Stimulated activated CD4-positive, alpha-beta T cell treated with anti-CD3 and anti-CD28 coated beads, Interleukin-1b, Interleukin-23, amount 100 ng/mL, for 48 hours (primary cell): ENCODE results near the gene KRTAP5-10.
A peak's percentile ranks its signal among the peaks of the same experiment; 100 is the strongest.
"Not testable (repeated sequence)": the region's sequence is repeated elsewhere in the genome, so short reads cannot be mapped to it uniquely, and the experiment has no call there.

Experiments used
- DNase-seq: peaks from one replicate; pipeline ENCODE4 v3.0.0-alpha.2; 2020

KRTAP5-10 gene

GRCh38 chr11:71574418-71574817 is 9.1 kb downstream of the KRTAP5-10 start:
- DNase-seq = no peak

- no peak for DNase-seq
These were observed 10.5 kb downstream of the KRTAP5-10 start for GRCh38 chr11:71575723-71576424.

- DNase-seq = not testable (repeated sequence)
These were observed 11.5 kb downstream of the KRTAP5-10 start for GRCh38 chr11:71576688-71577465.

- DNase-seq = no peak
These were observed 12.2 kb downstream of the KRTAP5-10 start for GRCh38 chr11:71577469-71578004.

GRCh38 chr11:71579513-71579912 is 14.2 kb downstream of the KRTAP5-10 start:
- DNase-seq = not testable (repeated sequence)

- peak; percentile 17 for DNase-seq
These were observed 15.0 kb downstream of the KRTAP5-10 start for GRCh38 chr11:71580057-71581003.

- DNase-seq = no peak
These were observed 16.5 kb downstream of the KRTAP5-10 start for GRCh38 chr11:71581826-71582225.

GRCh38 chr11:71582309-71582895 is 17.0 kb downstream of the KRTAP5-10 start, which contains the start of gene KRTAP5-11:
KRTAP5-11 (minus strand) TSS chr11:71582875; CDS start chr11:71582837, 38 bp downstream.
- no peak for DNase-seq

GRCh38 chr11:71582969-71583368 is 17.6 kb downstream of the KRTAP5-10 start:
- DNase-seq = not testable (repeated sequence)

- not testable (repeated sequence) for DNase-seq
These were observed 20.3 kb downstream of the KRTAP5-10 start for GRCh38 chr11:71585673-71586072.

GRCh38 chr11:71588314-71588713 is 23.0 kb downstream of the KRTAP5-10 start:
- DNase-seq = not testable (repeated sequence)

GRCh38 chr11:71588822-71589545 is 23.6 kb downstream of the KRTAP5-10 start:
- DNase-seq = peak; percentile 76

GRCh38 chr11:71589546-71589920 is 24.2 kb downstream of the KRTAP5-10 start:
- not testable (repeated sequence) for DNase-seq

- DNase-seq = not testable (repeated sequence)
These were observed 37.9 kb downstream of the KRTAP5-10 start for GRCh38 chr11:71603221-71603620.

GRCh38 chr11:71604798-71605488 is 39.6 kb downstream of the KRTAP5-10 start:
- peak; percentile 39 for DNase-seq

GRCh38 chr11:71606853-71607519 is 41.6 kb downstream of the KRTAP5-10 start:
- DNase-seq = not testable (repeated sequence)

- DNase-seq = not testable (repeated sequence)
These were observed 42.3 kb downstream of the KRTAP5-10 start for GRCh38 chr11:71607520-71608216.

GRCh38 chr11:71608272-71608671 is 42.9 kb downstream of the KRTAP5-10 start:
- not testable (repeated sequence) for DNase-seq

- not testable (repeated sequence) for DNase-seq
These were observed 46.0 kb downstream of the KRTAP5-10 start for GRCh38 chr11:71611218-71611910.
